ENCODE measurements around the gene HLF. TPM values are rescaled to one million over a fixed set of nuclear protein-coding genes. Genes with fewer than 3 reads are reported as not detected.

HLF gene
- polyA plus RNA-seq, 3 donors: not detected

- Mint-ChIP-seq H3K9me3 (peaks cover 0 to 15% (median 11%) of the 10 kb centered on the region in 7 donors), H3K4me1 (peaks cover 3% of the 10 kb centered on the region), H3K27ac (no peak overlapping the region), H3K27me3 (ENCODE audit: low read depth in 3 of 3) (peaks cover 14 to 25% (median 15%) of the 10 kb centered on the region in 3 donors), H3K4me3 (no peak overlapping the region), H3K36me3 (peaks cover 0 to 2% of the 10 kb centered on the region in 2 donors)
- Histone ChIP-seq H3K27ac (ENCODE audit: low read depth in 1 of 2, low read length in 2 of 2) (no peak overlapping the region), H3K9ac (ENCODE audit: insufficient read depth, low read length, poor library complexity, severe bottlenecking) (no peak overlapping the region), H3K4me2 (replicated peaks; ENCODE audit: extremely low read depth, low read length, poor library complexity, severe bottlenecking) (no peak overlapping the region), H4K20me1 (ENCODE audit: insufficient read depth, low read length) (no peaks in the 10 kb centered on the region), H3K36me3 (replicated peaks in 1 of 2; ENCODE audit: control insufficient read depth in 1 of 2, insufficient read depth in 2 of 2, low read length in 2 of 2) (no peaks in the 10 kb centered on the region), H3K27me3 (ENCODE audit: control insufficient read depth in 2 of 2, insufficient read depth in 2 of 2, low read length in 2 of 2) (peaks cover 16 to 22% of the 10 kb centered on the region in 2 donors), H3K9me3 (replicated peaks in 1 of 2; ENCODE audit: control insufficient read depth in 1 of 2, insufficient read depth in 1 of 2, low read length in 2 of 2) (peaks cover 0 to 5% of the 10 kb centered on the region in 2 donors), H2AFZ (ENCODE audit: insufficient read depth, low read depth, low read length, poor library complexity, severe bottlenecking) (no peak overlapping the region), H3K4me3 (replicated peaks in 1 of 3; ENCODE audit: low read depth in 2 of 3, low read length in 3 of 3) (no peak overlapping the region), H3K4me1 (ENCODE audit: control insufficient read depth in 1 of 2, insufficient read depth in 2 of 2, low read length in 2 of 2) (peaks cover 2% of the 10 kb centered on the region in 2 donors), H3K79me2 (ENCODE audit: insufficient read depth, low read length) (no peaks in the 10 kb centered on the region)
- TF ChIP-seq CTCF (IDR thresholded peaks at IDR 0.05): no peak
- intact Hi-C loops (cut with micrococcal nuclease): no loop called here
- no peak for DNase-seq
- 76% methylated on average over 2 of the region's 3 CpGs for WGBS (ENCODE audit: insufficient coverage)
These were observed 6.1 kb upstream of the HLF start for GRCh38 chr17:55258578-55259135.

GRCh38 chr17:55259684-55260111, 5.1 kb upstream of the HLF start:
- H3K27ac Mint-ChIP-seq: no peak overlapping the region
- intact Hi-C loops (cut with micrococcal nuclease): no loop called here
- 86% methylated on average over 4 of the region's 4 CpGs for WGBS (ENCODE audit: insufficient coverage)
- Histone ChIP-seq H3K4me2 (replicated peaks; ENCODE audit: extremely low read depth, low read length, poor library complexity, severe bottlenecking) (no peak overlapping the region), H3K9ac (ENCODE audit: insufficient read depth, low read length, poor library complexity, severe bottlenecking) (no peak overlapping the region), H3K4me3 (replicated peaks in 1 of 3; ENCODE audit: low read depth in 2 of 3, low read length in 3 of 3) (no peak overlapping the region), H2AFZ (ENCODE audit: insufficient read depth, low read depth, low read length, poor library complexity, severe bottlenecking) (no peak overlapping the region), H3K36me3 (replicated peaks in 1 of 2; ENCODE audit: control insufficient read depth in 1 of 2, insufficient read depth in 2 of 2, low read length in 2 of 2) (no peaks in the 10 kb centered on the region), H3K4me1 (ENCODE audit: control insufficient read depth in 1 of 2, insufficient read depth in 2 of 2, low read length in 2 of 2) (peaks cover 12% of the 10 kb centered on the region in 2 donors), H4K20me1 (ENCODE audit: insufficient read depth, low read length) (no peaks in the 10 kb centered on the region), H3K9me3 (replicated peaks in 1 of 2; ENCODE audit: control insufficient read depth in 1 of 2, insufficient read depth in 1 of 2, low read length in 2 of 2) (peaks cover 9 to 13% of the 10 kb centered on the region in 2 donors), H3K27ac (ENCODE audit: low read depth in 1 of 2, low read length in 2 of 2) (no peak overlapping the region), H3K27me3 (ENCODE audit: control insufficient read depth in 2 of 2, insufficient read depth in 2 of 2, low read length in 2 of 2) (peaks cover 26 to 31% of the 10 kb centered on the region in 2 donors), H3K79me2 (ENCODE audit: insufficient read depth, low read length) (no peaks in the 10 kb centered on the region)
- peaks cover 0 to 25% (median 18%) of the 10 kb centered on the region in 7 donors for H3K9me3 Mint-ChIP-seq
- H3K4me3 Mint-ChIP-seq: no peak overlapping the region
- H3K27me3 Mint-ChIP-seq (ENCODE audit: low read depth in 3 of 3): peaks cover 21 to 34% (median 25%) of the 10 kb centered on the region in 3 donors
- no peak for TF ChIP-seq CTCF (IDR thresholded peaks at IDR 0.05)
- DNase-seq: no peak
- H3K4me1 Mint-ChIP-seq: peaks cover 13% of the 10 kb centered on the region
- H3K36me3 Mint-ChIP-seq: peaks cover 6 to 10% of the 10 kb centered on the region in 2 donors

Data from CD14-positive monocyte (primary cell).